Cerebellar cortex (tissue), 1 donor: ENCODE data around the gene TRIO.

Source experiments
- DNase-seq: peaks from one replicate; pipeline ENCODE4 v3.0.0-alpha.2; 2015; ENCODE audit warnings: low spot score

TRIO gene

DNA sequence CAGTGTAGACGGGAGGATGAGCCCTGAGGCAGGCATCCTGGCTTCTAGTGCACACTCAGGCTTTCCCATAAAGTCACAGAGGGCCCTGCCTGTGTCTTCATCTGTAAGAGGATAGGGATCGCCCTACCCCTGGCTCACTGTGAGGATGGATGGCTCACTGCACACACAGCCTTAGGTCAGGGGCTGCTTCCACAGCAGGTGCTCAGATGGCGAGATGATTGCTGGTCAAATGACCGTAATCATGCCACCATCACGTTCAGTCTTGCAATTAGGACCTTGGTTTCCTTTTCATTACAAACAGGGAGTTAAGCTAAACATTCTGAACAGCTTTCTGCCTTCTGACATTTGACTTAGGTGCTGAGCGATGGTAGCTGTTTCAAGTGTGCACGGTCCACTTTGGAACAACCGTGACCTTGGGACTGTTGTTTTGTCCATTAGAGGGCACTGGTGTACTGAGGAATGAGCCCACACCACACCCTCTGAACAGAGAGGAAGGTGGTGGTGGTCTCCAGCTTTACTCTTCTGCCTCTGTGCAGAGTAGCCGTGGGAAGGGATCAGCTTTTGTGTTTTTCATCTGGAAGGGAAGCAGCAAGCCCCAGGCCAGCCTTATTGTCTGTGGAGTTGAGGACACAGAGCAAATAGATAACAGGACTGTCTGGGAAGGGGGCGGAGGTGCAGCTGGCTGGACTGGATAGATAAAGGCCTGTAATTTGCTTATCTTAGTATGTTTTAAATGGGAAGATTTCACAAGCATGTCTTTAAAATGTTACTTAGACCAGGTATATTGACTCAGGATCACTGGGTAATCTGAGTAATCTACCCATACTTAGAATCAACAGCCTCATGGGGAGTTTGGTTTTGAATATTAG lies 183.1 kb downstream of the TRIO start:
- DNase-seq = peak; percentile 38

DNA sequence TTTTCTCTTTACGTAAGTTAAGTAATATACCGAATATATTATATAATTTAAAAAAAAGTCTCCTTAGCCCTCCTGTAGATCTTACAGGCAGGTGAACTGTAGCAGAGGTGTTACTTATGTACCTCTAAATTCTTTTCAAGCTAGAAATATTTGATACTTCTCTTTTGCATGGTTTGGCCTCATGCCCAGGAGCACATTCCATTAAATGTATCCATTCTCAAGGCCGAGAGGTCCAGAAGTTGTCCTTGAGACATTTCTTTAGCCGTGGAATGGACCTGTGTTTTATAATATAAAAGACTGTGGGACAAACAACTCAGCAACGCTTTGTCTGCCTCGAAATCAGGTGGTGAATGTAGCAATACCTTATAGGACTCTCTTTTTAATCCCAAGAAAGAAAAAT lies 184.5 kb downstream of the TRIO start:
- DNase-seq = no peak

DNA sequence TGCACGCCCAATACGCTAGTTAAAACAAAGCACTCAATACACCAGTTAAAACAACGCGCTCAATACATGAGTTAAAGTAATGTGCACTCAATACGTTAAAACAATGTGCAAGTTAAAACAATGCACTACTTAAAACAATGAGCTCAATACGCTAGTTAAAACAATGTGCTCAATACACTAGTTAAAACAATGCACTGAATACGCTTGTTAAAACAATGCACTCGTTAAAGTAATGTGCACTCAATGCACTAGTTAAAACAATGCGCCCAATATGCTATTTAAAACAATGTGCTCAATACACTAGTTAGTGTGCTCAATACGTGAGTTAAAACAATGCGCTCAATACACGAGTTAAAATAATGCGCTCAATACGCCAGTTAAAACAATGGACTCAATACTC lies 185.0 kb downstream of the TRIO start:
- no peak for DNase-seq

DNA sequence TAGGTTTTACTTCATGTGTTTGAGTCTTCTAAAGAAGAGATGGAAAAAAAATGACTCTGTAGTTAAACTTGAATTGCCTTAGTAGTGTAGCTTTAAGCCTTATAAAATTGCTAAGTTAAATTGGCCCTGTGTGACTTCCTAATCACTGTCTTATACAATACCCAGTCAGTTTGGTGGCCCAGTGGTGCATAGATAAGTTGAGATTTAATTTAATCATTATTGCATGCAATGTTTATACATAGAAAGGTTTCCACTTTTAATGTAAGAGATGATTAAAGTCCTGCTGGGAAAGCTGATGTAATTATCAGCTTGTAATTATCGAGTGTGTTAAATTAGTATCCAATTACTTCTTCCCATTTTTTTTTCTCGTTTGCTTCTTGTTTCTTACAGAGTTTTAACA lies 187.1 kb downstream of the TRIO start:
- DNase-seq = no peak

GRCh38 chr5:14330729-14331385 lies 187.7 kb downstream of the TRIO start:
- DNase-seq = no peak

DNA sequence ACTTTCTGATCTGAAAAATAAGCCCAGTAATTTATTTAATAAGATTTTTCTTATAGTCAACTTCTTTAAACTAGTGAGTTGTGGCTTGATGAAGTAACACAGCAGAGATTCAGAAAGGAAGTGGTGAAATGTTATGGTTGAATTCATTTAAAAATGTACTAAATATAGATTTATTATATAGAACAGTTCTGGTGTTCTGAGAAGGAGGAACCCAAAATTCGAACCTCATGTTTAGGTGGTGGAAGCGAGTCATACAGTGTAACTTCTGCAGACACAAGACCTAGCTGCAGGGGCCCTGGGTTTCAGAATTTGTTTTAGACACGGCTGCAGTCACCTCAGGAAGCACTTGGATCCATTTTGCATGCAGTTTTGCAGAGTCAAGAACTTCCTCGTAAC lies 188.2 kb downstream of the TRIO start:
- DNase-seq = no peak

DNA sequence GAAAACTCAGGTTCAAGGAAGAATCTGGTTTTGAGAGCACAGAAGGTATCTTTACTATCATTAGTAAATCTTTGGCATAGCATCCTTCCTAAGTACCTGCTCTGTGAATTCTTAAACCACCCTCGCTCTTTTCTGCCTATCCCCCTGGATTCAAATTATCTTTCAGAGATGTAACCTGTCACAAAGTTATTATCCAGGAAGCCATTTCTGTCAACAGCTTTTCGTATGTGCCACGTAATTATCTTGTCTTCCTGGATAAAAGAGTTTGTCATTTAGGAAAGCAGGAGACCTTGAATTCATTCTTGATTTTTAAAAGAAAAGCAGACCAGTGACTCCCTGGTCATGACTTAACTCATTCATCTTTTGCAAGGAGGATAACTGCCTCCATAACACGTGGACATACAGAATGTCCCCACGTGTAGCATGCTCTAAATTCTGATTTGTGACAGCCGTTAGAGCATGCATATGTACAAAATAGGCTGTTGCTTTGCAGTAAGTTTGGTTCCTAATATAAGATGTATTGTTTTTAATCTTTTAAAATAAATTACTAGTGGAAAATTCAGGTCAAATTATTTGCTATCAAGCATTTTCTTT lies 189.0 kb downstream of the TRIO start:
- no peak for DNase-seq

GRCh38 chr5:14332746-14333145 lies 189.6 kb downstream of the TRIO start:
- DNase-seq = no peak

DNA sequence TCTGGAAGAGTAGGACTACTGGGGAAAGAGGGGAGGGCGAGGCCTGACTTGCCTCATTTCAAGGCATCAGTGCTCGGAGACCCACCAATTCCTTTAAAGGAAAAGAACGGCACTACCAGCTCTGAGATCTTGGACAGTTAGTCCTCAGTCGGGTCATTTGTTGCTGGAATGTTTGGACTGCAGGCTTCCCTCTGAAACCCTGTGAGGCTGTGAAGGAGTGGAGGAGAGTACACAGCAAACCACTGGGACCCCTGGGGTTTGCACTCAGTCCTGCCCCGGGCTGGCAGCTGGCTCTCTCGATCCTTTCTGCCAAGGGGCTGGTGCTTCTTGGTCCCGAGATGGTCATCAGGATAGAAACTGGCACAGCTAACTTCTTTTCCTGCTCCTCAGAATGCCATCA lies 194.5 kb downstream of the TRIO start:
- no peak for DNase-seq

- no peak for DNase-seq
These were observed 196.3 kb downstream of the TRIO start for GRCh38 chr5:14339468-14339867.

- DNase-seq = no peak
These were observed 198.6 kb downstream of the TRIO start for GRCh38 chr5:14341571-14342230.

DNA sequence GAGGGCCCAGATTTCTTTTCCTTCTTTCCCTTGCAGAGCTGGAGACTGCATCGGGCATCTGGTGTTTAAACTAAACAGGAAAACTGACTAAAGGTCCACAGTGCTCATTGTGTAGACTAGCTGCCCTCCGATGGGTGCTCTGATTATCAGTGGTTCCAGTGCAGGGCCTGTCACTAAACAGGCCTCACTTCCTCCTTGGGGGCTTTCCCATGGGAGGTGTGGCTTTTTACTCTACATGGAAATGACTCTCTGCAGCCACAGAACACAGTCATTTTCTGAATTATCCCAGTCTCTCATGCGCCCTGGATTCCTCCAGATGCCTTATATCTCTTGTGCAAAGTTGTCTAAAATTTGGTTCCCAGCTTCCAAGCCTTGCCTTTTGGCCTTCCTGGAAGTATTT lies 199.2 kb downstream of the TRIO start:
- no peak for DNase-seq

DNA sequence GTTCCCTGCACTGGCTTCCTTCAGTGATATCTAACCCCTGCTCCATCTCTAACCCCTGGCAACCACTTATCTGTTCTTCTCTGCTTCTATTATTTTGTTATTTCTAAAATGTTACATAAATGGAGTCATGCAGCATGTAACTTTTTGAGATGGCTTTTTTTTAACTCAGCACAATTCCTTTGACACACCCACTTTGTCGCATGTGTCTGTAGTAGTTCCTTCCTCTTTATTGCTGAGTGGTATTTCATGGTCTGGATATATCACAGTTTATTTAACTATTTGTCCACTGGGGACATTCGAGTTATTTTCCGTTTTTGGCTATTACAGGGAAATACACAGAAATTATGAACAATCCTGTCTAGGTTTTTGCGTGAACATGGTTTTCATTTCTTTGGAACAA lies 200.2 kb downstream of the TRIO start:
- no peak for DNase-seq

- DNase-seq = no peak
These were observed 204.4 kb downstream of the TRIO start for GRCh38 chr5:14347522-14347921.

DNA sequence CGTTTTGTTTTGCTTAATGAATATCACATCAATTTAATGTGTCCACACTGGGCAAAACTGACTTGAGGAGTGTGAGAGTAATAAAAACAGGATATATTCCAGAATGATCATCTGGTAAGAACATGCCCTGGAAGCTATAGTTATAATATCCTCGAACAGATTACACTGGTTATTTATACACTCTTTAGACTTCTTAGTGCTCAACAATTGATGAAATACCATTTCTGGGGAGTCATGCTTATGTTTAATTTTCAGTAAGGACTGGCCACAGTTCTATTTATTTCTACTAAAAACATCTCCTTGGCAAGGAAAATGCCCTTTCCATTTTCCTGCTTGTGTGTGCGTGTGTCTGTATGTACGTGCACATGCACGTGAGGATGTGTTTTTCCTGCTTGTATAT lies 205.0 kb downstream of the TRIO start:
- no peak for DNase-seq

DNA sequence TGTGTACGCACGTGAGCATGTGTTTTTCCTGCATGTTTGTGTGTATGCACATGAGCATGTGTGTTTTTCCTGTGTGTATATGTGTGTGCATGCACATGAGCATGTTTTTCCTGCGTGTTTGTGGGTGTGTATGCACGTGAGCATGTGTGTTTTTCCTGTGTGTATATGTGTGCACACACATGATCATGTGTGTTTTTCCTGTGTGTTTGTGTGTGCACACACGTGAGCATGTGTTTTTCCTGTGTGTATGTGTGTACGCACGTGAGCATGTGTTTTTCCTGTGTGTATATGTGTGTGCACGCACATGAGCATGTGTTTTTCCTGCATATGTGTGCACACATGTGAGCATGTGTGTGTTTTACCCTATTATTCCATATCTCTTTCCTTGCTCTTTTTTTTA lies 205.9 kb downstream of the TRIO start:
- no peak for DNase-seq

DNA sequence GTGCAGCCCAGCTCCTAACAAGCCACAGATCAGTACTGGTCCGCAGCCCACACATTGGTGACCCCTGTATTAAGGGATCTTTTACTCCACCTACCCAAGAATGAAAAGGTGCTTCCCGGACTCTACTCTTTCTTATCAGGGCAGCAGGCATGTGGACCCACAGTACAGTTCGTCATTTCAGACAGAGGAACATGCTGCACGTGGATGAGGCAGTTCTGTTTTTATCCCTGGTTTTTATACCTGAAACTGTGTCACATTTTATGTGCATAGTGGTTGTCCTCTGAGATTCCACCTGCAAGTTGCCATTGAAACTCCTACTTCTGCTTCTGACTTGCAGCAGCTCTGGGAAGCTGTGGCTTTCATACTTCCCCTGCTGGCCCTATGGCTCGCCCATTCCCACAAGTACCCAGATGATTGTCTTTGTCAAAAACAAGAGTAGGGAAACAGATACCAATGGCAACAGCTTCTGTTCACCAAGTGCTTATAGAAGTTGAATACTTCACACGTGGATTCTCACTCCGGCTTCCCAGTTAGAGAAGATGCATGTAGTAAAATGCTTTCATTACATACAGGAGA lies 208.0 kb downstream of the TRIO start:
- no peak for DNase-seq

GRCh38 chr5:14351845-14352712 lies 208.9 kb downstream of the TRIO start:
- DNase-seq = peak; percentile 86

DNA sequence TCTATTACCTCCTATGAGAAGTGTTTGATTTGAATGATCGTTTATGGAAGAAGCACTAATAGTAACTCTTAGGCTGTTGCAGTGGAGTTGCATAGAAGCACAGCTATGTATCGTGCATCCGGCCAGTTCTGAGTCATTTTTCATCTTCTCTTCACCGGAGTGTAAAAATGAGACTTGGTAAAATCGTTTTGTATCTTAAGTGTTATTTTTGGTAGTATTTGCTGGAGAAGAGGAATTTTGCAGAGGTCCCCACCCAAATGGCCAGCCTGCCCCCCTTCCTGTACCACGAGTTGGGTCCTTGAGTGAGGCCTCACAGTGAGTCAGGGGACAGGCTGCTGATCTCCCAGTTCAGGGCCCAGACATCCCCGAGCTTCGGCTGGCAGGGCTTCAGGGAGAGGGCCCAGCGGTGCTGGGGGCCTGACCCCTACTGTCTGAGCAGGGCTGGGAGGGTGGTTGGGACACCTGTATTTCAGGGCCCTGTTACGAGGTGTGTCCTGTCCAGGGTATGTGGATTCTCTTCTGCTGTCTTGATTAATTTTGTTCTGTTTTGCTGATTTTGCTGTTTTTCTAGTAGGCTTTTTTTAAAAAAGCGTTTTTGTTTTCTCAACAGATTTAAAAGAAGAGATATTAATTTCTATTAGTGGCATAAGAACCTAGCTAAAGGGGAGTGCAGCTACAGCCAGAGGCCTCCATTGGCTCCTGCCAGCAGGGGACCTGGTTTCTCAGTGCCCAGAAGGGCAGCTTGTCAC lies 210.8 kb downstream of the TRIO start:
- DNase-seq = no peak

GRCh38 chr5:14355391-14355790 lies 212.2 kb downstream of the TRIO start:
- DNase-seq = no peak

- no peak for DNase-seq
These were observed 213.2 kb downstream of the TRIO start for GRCh38 chr5:14356305-14356704.
